ENCODE data around the gene DDIT3. TPM values are rescaled to one million over a fixed set of nuclear protein-coding genes. Genes with fewer than 3 reads are reported as not detected.

DDIT3 gene
- total RNA-seq, 1 experiment from 2014 or later = 84.7 TPM

DNA sequence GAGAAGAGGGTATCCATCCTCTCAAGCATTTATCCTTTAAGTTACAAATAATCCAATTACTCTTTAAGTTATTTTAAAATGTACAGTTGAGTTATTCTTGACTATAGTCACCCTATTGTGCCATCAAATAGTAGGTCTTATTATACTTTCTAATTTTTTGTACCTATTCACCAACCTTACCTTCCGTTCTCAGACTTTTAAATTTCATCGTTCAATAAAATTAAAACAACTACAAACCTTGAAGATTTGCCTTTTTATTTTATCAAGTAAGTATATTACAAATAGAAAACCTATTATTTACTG, 27.6 kb upstream of the DDIT3 start:
- DNase-seq (ENCODE audit: low read depth, low spot score) = no peak
- POLR2A ChIA-PET = no interaction called here
- CTCF ChIA-PET = no interaction called here
- Histone ChIP-seq H2AFZ (ENCODE audit: low read depth, low read length, poor library complexity, severe bottlenecking) (peak overlapping the region; percentile 100), H3K9me3 (ENCODE audit: control insufficient read depth in 1 of 2, insufficient read depth in 1 of 2, low read depth in 1 of 2, low read length in 2 of 2) (no peaks in the 10 kb centered on the region), H3K4me1 (ENCODE audit: control insufficient read depth in 1 of 2, insufficient read depth in 2 of 2, low read length in 2 of 2) (peaks cover 9 to 36% of the 10 kb centered on the region in 2 experiments), H3K4me3 (replicated peaks in 1 of 2; ENCODE audit: low read depth in 1 of 2, low read length in 2 of 2) (no peak overlapping the region), H3K36me3 (ENCODE audit: control insufficient read depth in 1 of 2, insufficient read depth in 2 of 2, low read length in 2 of 2) (peaks cover 0 to 3% of the 10 kb centered on the region in 2 experiments; a peak in 1 of 4 replicates), H3K9ac (ENCODE audit: low read length) (no peak overlapping the region), H3K79me2 (ENCODE audit: insufficient read depth, low read length) (peaks cover 24% of the 10 kb centered on the region), H3K27ac (ENCODE audit: low read depth, low read length) (no peak overlapping the region), H3K9me2 (ENCODE audit: insufficient read depth) (no peaks in the 10 kb centered on the region), H4K20me1 (ENCODE audit: insufficient read depth) (no peaks in the 10 kb centered on the region), H3K27me3 (ENCODE audit: insufficient read depth, low read length) (no peaks in the 10 kb centered on the region), H3K4me2 (ENCODE audit: low read length) (0 out of 2 replicates have a peak overlapping the region, but pooled peaks have one; percentile 76)
- ATAC-seq = no peak
- RAD21 ChIA-PET (ENCODE audit: low non-redundant PET in 1 of 2, low total read pairs in 2 of 2, uncharacterized antibody in 2 of 2, unreplicated experiment in 2 of 2) = no interaction called here
- no TSS peak for BruUV-seq (replicated peaks)
- intact Hi-C loops (cut with micrococcal nuclease) = no loop called here
- no peak for TF ChIP-seq EGR1 (IDR thresholded peaks at IDR 0.05; ENCODE audit: low read depth)
- no peak for TF ChIP-seq SP1 (IDR thresholded peaks at IDR 0.05; ENCODE audit: low read depth)
- no peak for TF ChIP-seq JUND (IDR thresholded peaks at IDR 0.05)
- TF ChIP-seq, protein P1, sequence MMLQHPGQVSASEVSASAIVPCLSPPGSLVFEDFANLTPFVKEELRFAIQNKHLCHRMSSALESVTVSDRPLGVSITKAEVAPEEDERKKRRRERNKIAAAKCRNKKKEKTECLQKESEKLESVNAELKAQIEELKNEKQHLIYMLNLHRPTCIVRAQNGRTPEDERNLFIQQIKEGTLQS (IDR thresholded peaks at IDR 0.05) = no peak
- TF ChIP-seq POLR2A (IDR thresholded peaks at IDR 0.05; ENCODE audit: borderline replicate concordance, extremely low read depth, insufficient read depth, insufficient read length) = no peak
- no peak for TF ChIP-seq EZH2 (IDR thresholded peaks at IDR 0.05)
- TF ChIP-seq ZFX (IDR thresholded peaks at IDR 0.05) = no peak
- no peak for TF ChIP-seq SRF (IDR thresholded peaks at IDR 0.05; ENCODE audit: low read depth)
- TF ChIP-seq TCF7L2 (IDR thresholded peaks at IDR 0.05; ENCODE audit: borderline replicate concordance, extremely low read depth, insufficient read depth, insufficient read length) = no peak
- no peak for TF ChIP-seq RAD21 (IDR thresholded peaks at IDR 0.05; ENCODE audit: low read depth)
- TF ChIP-seq FOSL1 (IDR thresholded peaks at IDR 0.05; ENCODE audit: low read depth) = no peak
- no peak for TF ChIP-seq SIN3A (IDR thresholded peaks at IDR 0.05; ENCODE audit: low read depth)
- TF ChIP-seq ELF1 (IDR thresholded peaks at IDR 0.05; ENCODE audit: borderline replicate concordance, low read depth) = no peak
- TF ChIP-seq, protein P2, sequence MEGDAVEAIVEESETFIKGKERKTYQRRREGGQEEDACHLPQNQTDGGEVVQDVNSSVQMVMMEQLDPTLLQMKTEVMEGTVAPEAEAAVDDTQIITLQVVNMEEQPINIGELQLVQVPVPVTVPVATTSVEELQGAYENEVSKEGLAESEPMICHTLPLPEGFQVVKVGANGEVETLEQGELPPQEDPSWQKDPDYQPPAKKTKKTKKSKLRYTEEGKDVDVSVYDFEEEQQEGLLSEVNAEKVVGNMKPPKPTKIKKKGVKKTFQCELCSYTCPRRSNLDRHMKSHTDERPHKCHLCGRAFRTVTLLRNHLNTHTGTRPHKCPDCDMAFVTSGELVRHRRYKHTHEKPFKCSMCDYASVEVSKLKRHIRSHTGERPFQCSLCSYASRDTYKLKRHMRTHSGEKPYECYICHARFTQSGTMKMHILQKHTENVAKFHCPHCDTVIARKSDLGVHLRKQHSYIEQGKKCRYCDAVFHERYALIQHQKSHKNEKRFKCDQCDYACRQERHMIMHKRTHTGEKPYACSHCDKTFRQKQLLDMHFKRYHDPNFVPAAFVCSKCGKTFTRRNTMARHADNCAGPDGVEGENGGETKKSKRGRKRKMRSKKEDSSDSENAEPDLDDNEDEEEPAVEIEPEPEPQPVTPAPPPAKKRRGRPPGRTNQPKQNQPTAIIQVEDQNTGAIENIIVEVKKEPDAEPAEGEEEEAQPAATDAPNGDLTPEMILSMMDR (IDR thresholded peaks at IDR 0.05 in 2 of 3, conservative IDR thresholded peaks at IDR 0.05 in 1 of 3; ENCODE audit: borderline replicate concordance in 1 of 3, insufficient read depth in 1 of 3, low read depth in 2 of 3, low read length in 2 of 3) = no peak
- no peak for TF ChIP-seq ZNF274 (IDR thresholded peaks at IDR 0.05; ENCODE audit: low read depth, low read length)

Measured in HCT116 (cell line).